GM12874 (cell line): ENCODE results near the gene FAM186B.
"Not testable (repeated sequence)": the region's sequence is repeated elsewhere in the genome, so short reads cannot be mapped to it uniquely, and the experiment has no call there.

Source experiments
- CTCF ChIP-seq: IDR thresholded peaks from 2 replicates; pipeline ENCODE4 v1.5.1; 2011; ENCODE audit warnings: low read depth, mild to moderate bottlenecking, control low read depth, low read length, moderate library complexity; ENCODE audit not compliant: insufficient read depth

The FAM186B gene

GRCh38 chr12:49605539-49605938 is at the start of gene FAM186B:
TSS of gene FAM186B (minus strand) at chr12:49605639. CDS start at chr12:49605477, 162 bp downstream.
- TF ChIP-seq CTCF: not testable (repeated sequence)

- TF ChIP-seq CTCF: no peak
Observed at GRCh38 chr12:49654715-49655114, 49.3 kb upstream of the FAM186B start.

GRCh38 chr12:49652921-49653520 is 47.6 kb upstream of the FAM186B start:
- no peak for TF ChIP-seq CTCF

GRCh38 chr12:49651855-49652254 is 46.4 kb upstream of the FAM186B start:
- no peak for TF ChIP-seq CTCF

GRCh38 chr12:49649892-49650291 is 44.5 kb upstream of the FAM186B start:
- TF ChIP-seq CTCF: no peak

- TF ChIP-seq CTCF: no peak
Observed at GRCh38 chr12:49649445-49649844, 44.0 kb upstream of the FAM186B start.

- no peak for TF ChIP-seq CTCF
Observed at GRCh38 chr12:49648712-49649003, 43.2 kb upstream of the FAM186B start.
